ENCODE results near the gene PGAP3.

DNA sequence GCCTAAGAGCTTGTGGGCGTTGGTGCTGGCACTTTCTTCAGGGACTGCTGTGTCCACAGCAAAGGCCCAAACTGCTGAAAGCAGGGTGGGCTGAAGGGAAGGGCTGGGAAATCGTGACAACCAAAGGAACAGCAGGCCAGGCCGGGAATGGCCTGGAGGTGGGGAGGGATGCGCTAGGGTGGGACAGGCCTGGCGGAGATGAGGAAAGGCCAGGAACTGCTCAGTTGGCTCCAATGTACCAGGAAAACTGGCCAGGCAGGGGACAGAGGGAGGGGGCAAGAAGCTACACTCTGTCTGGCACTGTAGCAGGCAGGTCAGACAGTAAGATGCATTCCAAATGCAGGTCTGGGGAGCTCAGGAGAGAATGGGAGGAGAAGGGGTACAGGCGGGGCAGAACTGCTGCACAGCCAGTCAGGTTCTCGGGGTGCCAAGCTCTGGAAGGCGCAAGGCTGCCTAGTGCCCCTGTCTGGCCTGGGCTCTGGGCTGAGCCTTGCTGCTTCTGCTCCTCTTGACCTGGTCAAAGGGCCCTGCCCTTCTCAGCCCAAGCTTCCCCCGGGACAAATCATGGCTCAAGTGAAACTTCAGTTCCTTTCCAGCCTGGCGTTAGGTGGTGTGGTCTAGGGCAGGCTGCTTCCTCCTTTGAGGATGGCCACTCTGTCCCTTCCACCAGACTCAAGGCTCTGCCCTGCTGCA lies 12.3 kb downstream of the PGAP3 start:
- TF ChIP-seq, protein P1, sequence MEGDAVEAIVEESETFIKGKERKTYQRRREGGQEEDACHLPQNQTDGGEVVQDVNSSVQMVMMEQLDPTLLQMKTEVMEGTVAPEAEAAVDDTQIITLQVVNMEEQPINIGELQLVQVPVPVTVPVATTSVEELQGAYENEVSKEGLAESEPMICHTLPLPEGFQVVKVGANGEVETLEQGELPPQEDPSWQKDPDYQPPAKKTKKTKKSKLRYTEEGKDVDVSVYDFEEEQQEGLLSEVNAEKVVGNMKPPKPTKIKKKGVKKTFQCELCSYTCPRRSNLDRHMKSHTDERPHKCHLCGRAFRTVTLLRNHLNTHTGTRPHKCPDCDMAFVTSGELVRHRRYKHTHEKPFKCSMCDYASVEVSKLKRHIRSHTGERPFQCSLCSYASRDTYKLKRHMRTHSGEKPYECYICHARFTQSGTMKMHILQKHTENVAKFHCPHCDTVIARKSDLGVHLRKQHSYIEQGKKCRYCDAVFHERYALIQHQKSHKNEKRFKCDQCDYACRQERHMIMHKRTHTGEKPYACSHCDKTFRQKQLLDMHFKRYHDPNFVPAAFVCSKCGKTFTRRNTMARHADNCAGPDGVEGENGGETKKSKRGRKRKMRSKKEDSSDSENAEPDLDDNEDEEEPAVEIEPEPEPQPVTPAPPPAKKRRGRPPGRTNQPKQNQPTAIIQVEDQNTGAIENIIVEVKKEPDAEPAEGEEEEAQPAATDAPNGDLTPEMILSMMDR (IDR thresholded peaks at IDR 0.05), result no peak
- no peak for TF ChIP-seq POLR2A (IDR thresholded peaks at IDR 0.05)
- TF ChIP-seq POLR2AphosphoS5 (IDR thresholded peaks at IDR 0.05), result no peak

Measured in breast epithelium (tissue), 3 donors.